HepG2 (cell line): ENCODE measurements around the gene MRPS10. TPM values are rescaled to one million over a fixed set of nuclear protein-coding genes. Genes with fewer than 3 reads are reported as not detected.

Experiments used
- ARNTL ChIP-seq: sonication (generic); formaldehyde crosslinking; IDR thresholded peaks from 2 replicates; pipeline ENCODE4 v1.4.0; 2020; ENCODE audit warnings: mild to moderate bottlenecking, missing genetic modification reagents
- BRD4 ChIP-seq: sonication (generic); formaldehyde crosslinking; IDR thresholded peaks from 2 replicates; pipeline ENCODE4 v1.4.0; 2020; ENCODE audit warnings: missing genetic modification reagents
- CC2D1A ChIP-seq: sonication (generic); formaldehyde crosslinking; IDR thresholded peaks from 2 replicates; pipeline ENCODE4 v1.8.1; 2023; ENCODE audit warnings: mild to moderate bottlenecking, missing genetic modification reagents
- CSRNP1 ChIP-seq: sonication (generic); formaldehyde crosslinking; IDR thresholded peaks from 2 replicates; pipeline ENCODE4 v1.8.1; 2023; ENCODE audit warnings: mild to moderate bottlenecking, missing genetic modification reagents
- GMEB1 ChIP-seq: sonication (generic); formaldehyde crosslinking; IDR thresholded peaks from 2 replicates; pipeline ENCODE4 v1.5.1; 2020; ENCODE audit warnings: missing genetic modification reagents, mild to moderate bottlenecking, borderline replicate concordance
- GPN1 ChIP-seq: sonication (generic); formaldehyde crosslinking; IDR thresholded peaks from 2 replicates; pipeline ENCODE4 v1.5.1; 2020; ENCODE audit warnings: missing genetic modification reagents, borderline replicate concordance
- KAT8 ChIP-seq: IDR thresholded peaks from 2 replicates; pipeline ENCODE4 v1.6.1; 2016; ENCODE audit warnings: missing genetic modification reagents, missing compliant biosample characterization
- NR2C2 ChIP-seq: sonication (generic); formaldehyde crosslinking; IDR thresholded peaks from 2 replicates; pipeline ENCODE4 v1.4.0; 2020; ENCODE audit warnings: missing genetic modification reagents, mild to moderate bottlenecking, moderate library complexity, borderline replicate concordance
- RXRB ChIP-seq: IDR thresholded peaks from 2 replicates; pipeline ENCODE4 v1.6.1; 2016; ENCODE audit warnings: borderline replicate concordance, missing genetic modification reagents, missing compliant biosample characterization
- SIX4 ChIP-seq: sonication (generic); formaldehyde crosslinking; IDR thresholded peaks from 2 replicates; pipeline ENCODE4 v1.4.0; 2020; ENCODE audit warnings: missing genetic modification reagents
- TBP ChIP-seq: sonication (generic); formaldehyde crosslinking; IDR thresholded peaks from 2 replicates; pipeline ENCODE4 v1.5.0; 2020; ENCODE audit warnings: missing genetic modification reagents
- USF2 ChIP-seq, 2 experiments: sonication (generic) in 1 of 2; formaldehyde crosslinking in 1 of 2; IDR thresholded peaks; 2 replicates each; pipeline versions ENCODE4 v1.5.1 to v1.6.1; 2011 to 2020; ENCODE audit warnings: borderline replicate concordance in 1 of 2, low read depth in 1 of 2, low read length in 1 of 2, mild to moderate bottlenecking in 1 of 2, missing genetic modification reagents in 1 of 2, moderate library complexity in 1 of 2
- ZNF142 ChIP-seq: sonication (generic); formaldehyde crosslinking; IDR thresholded peaks from 2 replicates; pipeline ENCODE4 v1.4.0; 2020; ENCODE audit warnings: missing genetic modification reagents
- ZNF451 ChIP-seq: sonication (generic); formaldehyde crosslinking; IDR thresholded peaks from 2 replicates; pipeline ENCODE4 v1.5.0; 2020; ENCODE audit warnings: mild to moderate bottlenecking, missing genetic modification reagents
- ZNF879 ChIP-seq: sonication (generic); formaldehyde crosslinking; IDR thresholded peaks from 2 replicates; pipeline ENCODE4 v1.8.1; 2023; ENCODE audit warnings: missing genetic modification reagents
- polyA plus RNA-seq, 8 experiments: library from polyadenylated mRNA; depleted of rRNA in 3 of 8; stranded (reverse) in 7 of 8; unstranded in 1 of 8; fragments of >200 nt; fragmentation: Illumina TruSeq in 4 of 8; extraction: Trizol in 4 of 8; gene quantifications; 2 replicates each; pipeline versions ENCODE4 v1.2.1 to v1.2.3, GENCODE V29; 2011 to 2016; ENCODE audit warnings: low read depth in 4 of 8, missing spikeins in 1 of 8, mixed read lengths in 1 of 8; ENCODE audit not compliant: insufficient read depth in 1 of 8
- total RNA-seq, 5 experiments: library from RNA; depleted of rRNA; stranded (reverse); fragments of >200 nt; fragmentation: Illumina TruSeq; extraction: Trizol; gene quantifications; 2 replicates each; pipeline ENCODE4 v1.2.3, GENCODE V29; 2016; ENCODE audit warnings: low read depth in 1 of 5

Gene MRPS10
- total and polyA plus RNA-seq, 2 of the 13 experiments (the other 11 are each of a cell fraction or from before 2014, with no cell fraction given): 31.7 to 54.6 TPM

- TF ChIP-seq USF2 (IDR thresholded peaks at IDR 0.05; ENCODE audit: low read depth, low read length): no peak
- TF ChIP-seq USF2 (CRISPR knock-in tag; IDR thresholded peaks at IDR 0.05; ENCODE audit: borderline replicate concordance): no peak; the same call in 1 of the 2 replicates
- no peak; the same call in 1 of the 2 replicates for TF ChIP-seq TBP
- TF ChIP-seq SIX4 (CRISPR knock-in tag): peak; percentile 61; the same call in 1 of the 2 replicates
- peak; percentile 90 for TF ChIP-seq RXRB
- no peak for TF ChIP-seq GPN1 (CRISPR knock-in tag)
- peak; percentile 100 for TF ChIP-seq KAT8 (CRISPR knock-in tag)
- TF ChIP-seq BRD4: peak; percentile 66; the same call in 1 of the 2 replicates
- no peak for TF ChIP-seq ZNF142
- peak; percentile 100 for TF ChIP-seq NR2C2 (CRISPR knock-in tag)
- no peak for TF ChIP-seq CSRNP1 (CRISPR knock-in tag)
- TF ChIP-seq ARNTL (CRISPR knock-in tag): peak; percentile 28; the same call in 1 of the 2 replicates
- TF ChIP-seq CC2D1A (CRISPR knock-in tag): no peak
- TF ChIP-seq GMEB1: peak; percentile 86
- no peak for TF ChIP-seq ZNF879 (CRISPR knock-in tag)
- no peak for TF ChIP-seq ZNF451 (CRISPR knock-in tag)
These were observed at the start of gene MRPS10 (continued) for GRCh38 chr6:42217519-42218367.
